ENCODE measurements around the gene PSG7. TPM values are rescaled to one million over a fixed set of nuclear protein-coding genes. Genes with fewer than 3 reads are reported as not detected.

Gene PSG7
- 0.14 to 0.29 TPM in 2 of 5 replicates, not detected in the others for total RNA-seq (2022; extraction: Qiagen RNA extraction; ENCODE audit: low read depth)

GRCh38 chr19:42937107-42937506 is at the start of gene PSG7:
Gene PSG7, minus strand, starts transcription at chr19:42937207. Its CDS starts 131 bp downstream, at chr19:42937076.

DNA sequence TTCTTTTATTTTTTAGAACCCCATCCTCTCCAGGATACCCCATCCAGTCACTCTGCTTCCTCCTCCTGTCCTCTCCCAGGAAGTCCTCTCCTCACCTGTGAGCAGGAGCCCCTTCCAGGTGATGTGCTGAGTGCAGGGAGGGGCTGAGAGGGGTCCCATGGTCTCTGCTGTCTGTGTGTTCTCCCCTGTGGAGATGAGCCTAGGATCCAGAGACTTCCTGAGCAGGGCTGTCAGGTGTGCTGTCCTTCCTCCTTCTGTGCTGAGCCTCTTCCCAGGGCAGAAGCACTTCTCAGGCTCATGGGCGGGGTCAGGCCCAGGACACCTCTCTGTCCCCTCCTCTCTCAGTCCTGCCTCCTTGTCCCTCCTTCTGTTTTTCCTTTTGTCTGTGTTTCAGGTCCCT is 19.4 kb downstream of the PSG7 start, which contains the start of gene PSG6:
PSG6 (minus strand) TSS at position 261 of the 400 bp plus-strand sequence; CDS start at position 159, 102 bp downstream.

DNA sequence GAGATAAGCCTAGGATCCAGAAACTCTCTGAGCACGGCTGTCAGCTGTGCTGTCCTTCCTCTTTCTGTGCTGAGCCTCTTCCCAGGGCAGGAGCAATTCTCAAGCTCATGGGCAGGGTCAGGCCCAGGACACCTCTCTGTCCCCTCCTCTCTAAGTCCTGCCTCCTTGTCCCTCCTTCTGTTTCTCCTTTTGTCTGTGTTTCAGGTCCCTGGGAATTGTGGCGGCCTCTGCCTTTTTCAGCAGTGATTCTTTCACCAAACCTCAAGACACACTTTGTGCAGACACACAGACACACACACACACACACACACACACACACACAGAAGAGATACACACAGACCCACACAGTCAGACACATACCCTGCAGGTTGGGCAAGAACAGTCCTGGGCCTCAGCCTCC is 57.4 kb downstream of the PSG7 start, which contains the start of gene PSG1:
PSG1 (minus strand) TSS at position 101 of the 400 bp plus-strand sequence. CDS start 132 bp downstream, outside the sequence.

Other genes with a start within 250 kb of the PSG7 start
- gene PSG3, start 196.7 kb downstream of the PSG7 start, total RNA-seq (2022; extraction: Qiagen RNA extraction; ENCODE audit: low read depth): 0.12 to 0.20 TPM (median 0.13 TPM) in 3 of 5 replicates, not detected in the others
- 0.14 to 0.19 TPM (median 0.16 TPM) in 4 of 5 replicates, not detected in the other for gene PSG8, start 171.5 kb downstream of the PSG7 start, total RNA-seq (2022; extraction: Qiagen RNA extraction; ENCODE audit: low read depth)
- 0.20 to 0.56 TPM (median 0.26 TPM) in 5 replicates for gene PSG1, start 57.5 kb downstream of the PSG7 start, total RNA-seq (2022; extraction: Qiagen RNA extraction; ENCODE audit: low read depth)
- not detected in 5 replicates for gene PSG6, start 19.3 kb downstream of the PSG7 start, total RNA-seq (2022; extraction: Qiagen RNA extraction; ENCODE audit: low read depth)
- not detected in 5 replicates for gene PSG11, start 89.3 kb upstream of the PSG7 start, total RNA-seq (2022; extraction: Qiagen RNA extraction; ENCODE audit: low read depth)
- gene PSG2, start 145.5 kb upstream of the PSG7 start, total RNA-seq (2022; extraction: Qiagen RNA extraction; ENCODE audit: low read depth): not detected in 5 replicates
- gene PSG5, start 249.3 kb upstream of the PSG7 start, total RNA-seq (2022; extraction: Qiagen RNA extraction; ENCODE audit: low read depth): 0.54 to 0.84 TPM (median 0.60 TPM) in 5 replicates